SK-N-SH treated with all-trans-retinoic acid at 6 μM for 48 hours (cell line): ENCODE data around the gene SLC12A9.

Experiments used
- ATAC-seq: fragments of 200-7000 bp; cut with Tn5 transposase; 3 replicates; pipeline ENCODE4 v1.9.1; 2020; ENCODE audit warnings: mild to moderate bottlenecking, moderate library complexity
- ARNTL ChIP-seq: fragments of 450-650 bp; formaldehyde crosslinking; IDR thresholded peaks from 2 replicates; pipeline ENCODE4 v1.5.0; 2020; ENCODE audit warnings: low read depth, mild to moderate bottlenecking, moderate library complexity, borderline replicate concordance
- BACH2 ChIP-seq: fragments of 250-450 bp; sonication (Bioruptor Pico); IDR thresholded peaks from 2 replicates; pipeline ENCODE4 v1.9.0; 2021; ENCODE audit warnings: mild to moderate bottlenecking, borderline replicate concordance
- CREB5 ChIP-seq: fragments of 250-450 bp; sonication (Bioruptor Pico); IDR thresholded peaks from 2 replicates; pipeline ENCODE4 v1.5.1; 2020; ENCODE audit warnings: low read depth, mild to moderate bottlenecking, moderate library complexity
- CSDC2 ChIP-seq: fragments of 250-450 bp; sonication (Bioruptor Pico); IDR thresholded peaks from 2 replicates; pipeline ENCODE4 v1.5.0; 2020; ENCODE audit warnings: mild to moderate bottlenecking, moderate library complexity
- CSRNP3 ChIP-seq: fragments of 250-450 bp; sonication (Bioruptor Pico); IDR thresholded peaks from 2 replicates; pipeline ENCODE4 v1.5.1; 2021; ENCODE audit warnings: mild to moderate bottlenecking, moderate library complexity
- ESRRG ChIP-seq: fragments of 250-450 bp; sonication (Bioruptor Pico); IDR thresholded peaks from 2 replicates; pipeline ENCODE4 v1.6.1; 2021; ENCODE audit warnings: mild to moderate bottlenecking
- GLIS3 ChIP-seq: fragments of 250-450 bp; sonication (Bioruptor Pico); IDR thresholded peaks from 2 replicates; pipeline ENCODE4 v1.5.0; 2020; ENCODE audit warnings: mild to moderate bottlenecking, moderate library complexity
- ISL1 ChIP-seq: fragments of 250-450 bp; sonication (Bioruptor Pico); IDR thresholded peaks from 2 replicates; pipeline ENCODE4 v2.1.2; 2022; ENCODE audit warnings: mild to moderate bottlenecking, moderate library complexity
- OSR1 ChIP-seq: fragments of 250-450 bp; sonication (Bioruptor Pico); IDR thresholded peaks from 2 replicates; pipeline ENCODE4 v1.8.0; 2022; ENCODE audit warnings: moderate library complexity, mild to moderate bottlenecking, inconsistent platforms
- PATZ1 ChIP-seq: fragments of 250-450 bp; sonication (Bioruptor Pico); IDR thresholded peaks from 2 replicates; pipeline ENCODE4 v1.8.0; 2020; ENCODE audit warnings: mild to moderate bottlenecking, moderate library complexity, borderline replicate concordance
- PPARA ChIP-seq: fragments of 250-450 bp; sonication (Bioruptor Pico); IDR thresholded peaks from 2 replicates; pipeline ENCODE4 v1.5.0; 2020; ENCODE audit warnings: mild to moderate bottlenecking, borderline replicate concordance
- RARB ChIP-seq: fragments of 250-450 bp; sonication (Bioruptor Pico); IDR thresholded peaks from 2 replicates; pipeline ENCODE4 v1.8.0; 2021; ENCODE audit warnings: mild to moderate bottlenecking, moderate library complexity
- SNAI2 ChIP-seq: fragments of 250-450 bp; sonication (Bioruptor Pico); IDR thresholded peaks from 2 replicates; pipeline ENCODE4 v1.5.0; 2020; ENCODE audit warnings: mild to moderate bottlenecking, moderate library complexity
- TCF4 ChIP-seq: fragments of 250-450 bp; sonication (Bioruptor Pico); IDR thresholded peaks from 2 replicates; pipeline ENCODE4 v1.8.0; 2021; ENCODE audit warnings: mild to moderate bottlenecking, moderate library complexity, borderline replicate concordance
- TOX ChIP-seq: fragments of 250-450 bp; sonication (Bioruptor Pico); IDR thresholded peaks from 2 replicates; pipeline ENCODE4 v1.8.0; 2021; ENCODE audit warnings: mild to moderate bottlenecking, moderate library complexity, borderline replicate concordance
- ZC3H10 ChIP-seq: fragments of 250-450 bp; sonication (Bioruptor Pico); IDR thresholded peaks from 2 replicates; pipeline ENCODE4 v1.5.1; 2021; ENCODE audit warnings: mild to moderate bottlenecking, moderate library complexity
- ZFP3 ChIP-seq: fragments of 250-450 bp; sonication (Bioruptor Pico); IDR thresholded peaks from 2 replicates; pipeline ENCODE4 v1.5.0; 2020; ENCODE audit warnings: mild to moderate bottlenecking, moderate library complexity
- ZFP30 ChIP-seq: fragments of 450-650 bp; formaldehyde crosslinking; IDR thresholded peaks from 2 replicates; pipeline ENCODE4 v1.5.0; 2022; ENCODE audit warnings: mild to moderate bottlenecking, moderate library complexity
- ZNF565 ChIP-seq: fragments of 450-650 bp; formaldehyde crosslinking; conservative IDR thresholded peaks from 2 replicates; pipeline ENCODE4 v1.5.0; 2020; ENCODE audit warnings: low read depth, mild to moderate bottlenecking, moderate library complexity
- ZNF70 ChIP-seq: fragments of 450-650 bp; formaldehyde crosslinking; IDR thresholded peaks from 2 replicates; pipeline ENCODE4 v1.5.0; 2020; ENCODE audit warnings: mild to moderate bottlenecking, moderate library complexity
- ZNF8 ChIP-seq: fragments of 450-650 bp; formaldehyde crosslinking; IDR thresholded peaks from 2 replicates; pipeline ENCODE4 v1.5.0; 2020; ENCODE audit warnings: mild to moderate bottlenecking, moderate library complexity

SLC12A9 gene

GRCh38 chr7:100879685-100880261 lies 27.3 kb downstream of the SLC12A9 start:
- ATAC-seq = no peak
- TF ChIP-seq OSR1 (no peak), ZFP3 (no peak), ZC3H10 (no peak), CSDC2 (CRISPR knock-in tag) (no peak), RARB (CRISPR knock-in tag) (no peak), GLIS3 (CRISPR knock-in tag) (no peak), ZNF70 (CRISPR knock-in tag) (no peak), ESRRG (CRISPR knock-in tag) (no peak), ZNF8 (CRISPR knock-in tag) (no peak), CREB5 (CRISPR knock-in tag) (no peak), BACH2 (CRISPR knock-in tag) (no peak), ARNTL (CRISPR knock-in tag) (no peak), TCF4 (no peak), SNAI2 (CRISPR knock-in tag) (no peak), ZNF565 (CRISPR knock-in tag) (no peak), ISL1 (CRISPR knock-in tag) (no peak), TOX (CRISPR knock-in tag) (no peak), PPARA (CRISPR knock-in tag) (no peak), CSRNP3 (CRISPR knock-in tag) (no peak), ZFP30 (CRISPR knock-in tag) (no peak)
- TF ChIP-seq, all 23 proteins: peak for 0

GRCh38 chr7:100880645-100881044 lies 28.1 kb downstream of the SLC12A9 start:
- no peak for TF ChIP-seq ZC3H10
- TF ChIP-seq ARNTL (CRISPR knock-in tag) = no peak
- TF ChIP-seq ZNF70 (CRISPR knock-in tag) = no peak
- TF ChIP-seq ISL1 (CRISPR knock-in tag) = no peak
- TF ChIP-seq BACH2 (CRISPR knock-in tag) = no peak
- no peak for TF ChIP-seq TCF4
- TF ChIP-seq OSR1 = no peak
- no peak for TF ChIP-seq CSRNP3 (CRISPR knock-in tag)
- TF ChIP-seq PPARA (CRISPR knock-in tag) = no peak
- TF ChIP-seq CREB5 (CRISPR knock-in tag) = no peak
- TF ChIP-seq PATZ1 (CRISPR knock-in tag) = no peak
- no peak for TF ChIP-seq GLIS3 (CRISPR knock-in tag)
- TF ChIP-seq ZNF8 (CRISPR knock-in tag) = no peak
- TF ChIP-seq ZFP30 (CRISPR knock-in tag) = no peak
- TF ChIP-seq ESRRG (CRISPR knock-in tag) = no peak
- TF ChIP-seq ZNF565 (CRISPR knock-in tag) = no peak
- TF ChIP-seq TOX (CRISPR knock-in tag) = no peak
- no peak for TF ChIP-seq SNAI2 (CRISPR knock-in tag)
- no peak for ATAC-seq

GRCh38 chr7:100881136-100881535 lies 28.6 kb downstream of the SLC12A9 start:
- ATAC-seq = no peak

More at GRCh38 chr7:100881136-100881535, 28.6 kb downstream of the SLC12A9 start:
- TF ChIP-seq ZFP30 (CRISPR knock-in tag) (no peak), ZFP3 (no peak), PATZ1 (CRISPR knock-in tag) (no peak), ZNF70 (CRISPR knock-in tag) (no peak), ESRRG (CRISPR knock-in tag) (no peak), SNAI2 (CRISPR knock-in tag) (no peak), ARNTL (CRISPR knock-in tag) (no peak), CSDC2 (CRISPR knock-in tag) (no peak), ZC3H10 (no peak), PPARA (CRISPR knock-in tag) (no peak), ZNF565 (CRISPR knock-in tag) (no peak)
